Calu3 (cell line): Measurements from ENCODE around the gene MCF2. TPM values are rescaled to one million over a fixed set of nuclear protein-coding genes. Genes with fewer than 3 reads are reported as not detected.

Source experiments
- Bru-seq: library from RNA; stranded (reverse); fragments of 400-500 nt; gene quantifications from one replicate; lab custom pipeline; 2021; lab: Mats Ljungman, UMichigan
- BruChase-seq, 2 experiments: library from RNA; stranded (reverse); fragments of 400-500 nt; gene quantifications; one replicate each; lab custom pipeline; 2021; lab: Mats Ljungman, UMichigan
- BruUV-seq: library from RNA; stranded (reverse); fragments of 400-500 nt; replicated peaks from 2 replicates; lab custom pipeline; 2021; lab: Mats Ljungman, UMichigan
- CTCF ChIA-PET: fragments of 300-600 bp; sonication (Branson Sonifier 250); formaldehyde crosslinking; loops from one replicate; lab custom pipeline; 2022; ENCODE audit warnings: antibody characterized with exemption; lab: Charles Lee
- DNase-seq: peaks from one replicate; pipeline ENCODE4 v3.0.0; 2022
- H3K27ac Mint-ChIP-seq: one replicate; pipeline ENCODE4 v1.8.0; 2022; ENCODE audit warnings: mixed read lengths; ENCODE audit not compliant: unreplicated experiment
- H3K27me3 Mint-ChIP-seq: one replicate; pipeline ENCODE4 v1.8.0; 2022; ENCODE audit warnings: mixed read lengths; ENCODE audit not compliant: unreplicated experiment
- H3K36me3 Mint-ChIP-seq: one replicate; pipeline ENCODE4 v1.8.0; 2022; ENCODE audit warnings: mild to moderate bottlenecking, moderate library complexity, mixed read lengths; ENCODE audit not compliant: insufficient read depth, unreplicated experiment
- H3K4me1 Mint-ChIP-seq: one replicate; pipeline ENCODE4 v1.8.0; 2022; ENCODE audit warnings: mild to moderate bottlenecking, low read depth, mixed read lengths; ENCODE audit not compliant: unreplicated experiment
- H3K4me3 Mint-ChIP-seq: one replicate; pipeline ENCODE4 v1.8.0; 2022; ENCODE audit warnings: mild to moderate bottlenecking, low read depth, moderate library complexity, mixed read lengths; ENCODE audit not compliant: unreplicated experiment
- H3K9me3 Mint-ChIP-seq: one replicate; pipeline ENCODE4 v1.8.0; 2022; ENCODE audit warnings: low read depth, mixed read lengths; ENCODE audit not compliant: unreplicated experiment
- CTCF ChIP-seq: fragments of 200-600 bp; IDR thresholded peaks from one replicate; pipeline ENCODE4 v1.8.0; 2022; ENCODE audit warnings: antibody characterized with exemption; ENCODE audit not compliant: unreplicated experiment
- intact Hi-C: fragments of 100-400 bp; cut with micrococcal nuclease; formaldehyde crosslinking; loops from one replicate; pipeline ENCODE4 v1.10.0; 2022; ENCODE audit not compliant: unreplicated experiment
- long read RNA-seq: library from polyadenylated mRNA; stranded (forward); transcript quantifications from one replicate; pipeline ENCODE4 v2.0.0, GENCODE V29; 2022
- total RNA-seq: library from RNA; stranded (reverse); gene quantifications from 2 replicates; pipeline ENCODE4 v1.2.3, GENCODE V29; 2022

MCF2 gene
- not detected in 2 replicates for total RNA-seq
- percentile 12 among the genes with signal in this experiment for Bru-seq, nascent RNA
- BruChase-seq, experiment 1, labeled RNA remaining after a 6-hour chase, result percentile 12 among the genes with signal in this experiment
- percentile 17 among the genes with signal in this experiment for BruChase-seq, experiment 2, labeled RNA remaining after a 2-hour chase
- long read RNA-seq, result 0 reads

DNA sequence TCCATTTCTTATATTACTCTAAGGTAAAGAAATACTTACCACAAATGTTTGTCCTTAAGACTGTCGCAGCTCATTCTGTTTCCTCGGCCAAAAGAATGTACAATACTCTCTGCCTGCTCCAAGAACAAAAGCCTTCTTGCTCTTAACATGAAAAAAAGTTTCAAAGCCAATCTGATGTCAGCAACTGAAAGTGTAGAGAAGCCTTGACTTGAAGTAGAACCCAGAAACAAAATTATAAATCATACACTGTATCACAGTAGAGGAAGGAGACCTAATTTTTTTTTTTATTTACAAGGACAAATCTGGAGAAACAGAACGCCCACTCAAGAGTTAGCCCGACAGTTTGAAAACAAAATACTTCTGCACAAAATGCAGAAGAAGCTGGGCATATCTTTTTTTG, at the start of gene MCF2:
Gene MCF2 (minus strand): TSS at position 101 of the 400 bp plus-strand sequence. CDS start 56,423 bp downstream, outside the sequence.
- no peak within 1 kb of the TSS for H3K4me3 Mint-ChIP-seq
- H3K36me3 Mint-ChIP-seq, result no peaks in the 10 kb centered on the region
- H3K27me3 Mint-ChIP-seq, result no peaks in the 10 kb centered on the region
- intact Hi-C loops, result no loop called here
- CTCF ChIA-PET, result no interaction called here
- H3K9me3 Mint-ChIP-seq, result no peaks in the 10 kb centered on the region
- DNase-seq, result no peak
- BruUV-seq, result no TSS peak
- H3K27ac Mint-ChIP-seq, result no peak within 1 kb of the TSS
- no peak for TF ChIP-seq CTCF
- H3K4me1 Mint-ChIP-seq, result no peaks in the 10 kb centered on the region

GRCh38 chrX:139751053-139751452, 43.1 kb upstream of the MCF2 start:
- H3K27me3 Mint-ChIP-seq, result no peaks in the 10 kb centered on the region
- intact Hi-C loops, result no loop called here
- no TSS peak for BruUV-seq
- no peak for DNase-seq
- H3K9me3 Mint-ChIP-seq, result peaks cover 3% of the 10 kb centered on the region
- no peak overlapping the region for H3K4me3 Mint-ChIP-seq
- H3K36me3 Mint-ChIP-seq, result no peaks in the 10 kb centered on the region
- CTCF ChIA-PET, result interaction anchor here (0.6 kb wide), 1 partner anchor 138 kb away, joined by 4 read pairs; no protein-coding TSS in a partner anchor
- TF ChIP-seq CTCF, result no peak
- H3K4me1 Mint-ChIP-seq, result no peaks in the 10 kb centered on the region
- H3K27ac Mint-ChIP-seq, result no peak overlapping the region

GRCh38 chrX:139750390-139750789, 42.4 kb upstream of the MCF2 start:
- TF ChIP-seq CTCF, result no peak
- no peak overlapping the region for H3K27ac Mint-ChIP-seq
- CTCF ChIA-PET, result no interaction called here
- H3K27me3 Mint-ChIP-seq, result no peaks in the 10 kb centered on the region
- peaks cover 3% of the 10 kb centered on the region for H3K9me3 Mint-ChIP-seq
- no peaks in the 10 kb centered on the region for H3K36me3 Mint-ChIP-seq
- no peak for DNase-seq
- H3K4me1 Mint-ChIP-seq, result no peaks in the 10 kb centered on the region
- H3K4me3 Mint-ChIP-seq, result no peak overlapping the region
- intact Hi-C loops, result no loop called here
- no TSS peak for BruUV-seq

- no peaks in the 10 kb centered on the region for H3K27me3 Mint-ChIP-seq
- no TSS peak for BruUV-seq
- intact Hi-C loops, result no loop called here
- H3K9me3 Mint-ChIP-seq, result no peaks in the 10 kb centered on the region
- CTCF ChIA-PET, result no interaction called here
- no peaks in the 10 kb centered on the region for H3K36me3 Mint-ChIP-seq
- no peak for TF ChIP-seq CTCF
- DNase-seq, result no peak
- H3K4me1 Mint-ChIP-seq, result no peaks in the 10 kb centered on the region
- no peak overlapping the region for H3K4me3 Mint-ChIP-seq
- no peak overlapping the region for H3K27ac Mint-ChIP-seq
Observed at GRCh38 chrX:139739138-139739537, 31.2 kb upstream of the MCF2 start.
